AG04450 (cell line): ENCODE data around the gene TOM1. TPM values are rescaled to one million over a fixed set of nuclear protein-coding genes. Genes with fewer than 3 reads are reported as not detected.

Experiments used
- CTCF ChIA-PET: fragments of 300-600, 350-600 bp; formaldehyde crosslinking; extraction: SDS; loops from one replicate; lab custom pipeline; 2022; ENCODE audit warnings: antibody characterized with exemption, inconsistent platforms; lab: Charles Lee
- POLR2A ChIA-PET: fragments of 350-600 bp; formaldehyde crosslinking; extraction: SDS; loops from one replicate; lab custom pipeline; 2021; ENCODE audit warnings: antibody characterized with exemption, inconsistent platforms; lab: Yijun Ruan, JAX
- DNase-seq: peaks from one replicate; pipeline ENCODE4 v3.0.0-alpha.2; 2011; ENCODE audit warnings: low read depth, low spot score
- H3K27ac ChIP-seq: one replicate; pipeline ENCODE4 v1.5.1; 2012; ENCODE audit warnings: low read depth, low read length, control low read depth
- H3K27me3 ChIP-seq: one replicate; pipeline ENCODE4 v1.6.0; 2012; ENCODE audit warnings: low read length; ENCODE audit not compliant: control insufficient read depth, insufficient read depth
- H3K4me3 ChIP-seq: 2 replicates; pipeline ENCODE4 v1.5.1; 2011; ENCODE audit warnings: mild to moderate bottlenecking, low read depth, low read length, control low read depth
- H3K9me3 ChIP-seq: 2 replicates; pipeline ENCODE4 v1.5.1; 2012; ENCODE audit warnings: low read length; ENCODE audit not compliant: control insufficient read depth, insufficient read depth
- polyA plus RNA-seq: library from polyadenylated mRNA; depleted of rRNA; stranded (reverse); fragments of >200 nt; gene quantifications from 2 replicates; pipeline ENCODE4 v1.2.3, GENCODE V29; 2011
- TF ChIP-seq, protein P1 (sequence below): IDR thresholded peaks from 2 replicates; pipeline ENCODE4 v1.5.1; 2011; ENCODE audit warnings: low read depth, low read length, control low read depth, inconsistent platforms

The TOM1 gene
- polyA plus RNA-seq, 1 experiment = 40.0 TPM

GRCh38 chr22:35367331-35367886, 67.7 kb downstream of the TOM1 start:
- ChIA-PET POLR2A (no interaction called here), CTCF (interaction anchor here (1.0 kb wide), 1 partner anchor 13 kb away, joined by 3 read pairs; no protein-coding TSS in a partner anchor)
- no peaks in the 10 kb centered on the region; the same call in 1 of the 2 replicates for H3K9me3 ChIP-seq
- TF ChIP-seq, protein P1, sequence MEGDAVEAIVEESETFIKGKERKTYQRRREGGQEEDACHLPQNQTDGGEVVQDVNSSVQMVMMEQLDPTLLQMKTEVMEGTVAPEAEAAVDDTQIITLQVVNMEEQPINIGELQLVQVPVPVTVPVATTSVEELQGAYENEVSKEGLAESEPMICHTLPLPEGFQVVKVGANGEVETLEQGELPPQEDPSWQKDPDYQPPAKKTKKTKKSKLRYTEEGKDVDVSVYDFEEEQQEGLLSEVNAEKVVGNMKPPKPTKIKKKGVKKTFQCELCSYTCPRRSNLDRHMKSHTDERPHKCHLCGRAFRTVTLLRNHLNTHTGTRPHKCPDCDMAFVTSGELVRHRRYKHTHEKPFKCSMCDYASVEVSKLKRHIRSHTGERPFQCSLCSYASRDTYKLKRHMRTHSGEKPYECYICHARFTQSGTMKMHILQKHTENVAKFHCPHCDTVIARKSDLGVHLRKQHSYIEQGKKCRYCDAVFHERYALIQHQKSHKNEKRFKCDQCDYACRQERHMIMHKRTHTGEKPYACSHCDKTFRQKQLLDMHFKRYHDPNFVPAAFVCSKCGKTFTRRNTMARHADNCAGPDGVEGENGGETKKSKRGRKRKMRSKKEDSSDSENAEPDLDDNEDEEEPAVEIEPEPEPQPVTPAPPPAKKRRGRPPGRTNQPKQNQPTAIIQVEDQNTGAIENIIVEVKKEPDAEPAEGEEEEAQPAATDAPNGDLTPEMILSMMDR = no peak
- H3K4me3 ChIP-seq = no peak overlapping the region
- H3K27me3 ChIP-seq = no peaks in the 10 kb centered on the region
- no peak for DNase-seq
- H3K27ac ChIP-seq = no peak overlapping the region

DNA sequence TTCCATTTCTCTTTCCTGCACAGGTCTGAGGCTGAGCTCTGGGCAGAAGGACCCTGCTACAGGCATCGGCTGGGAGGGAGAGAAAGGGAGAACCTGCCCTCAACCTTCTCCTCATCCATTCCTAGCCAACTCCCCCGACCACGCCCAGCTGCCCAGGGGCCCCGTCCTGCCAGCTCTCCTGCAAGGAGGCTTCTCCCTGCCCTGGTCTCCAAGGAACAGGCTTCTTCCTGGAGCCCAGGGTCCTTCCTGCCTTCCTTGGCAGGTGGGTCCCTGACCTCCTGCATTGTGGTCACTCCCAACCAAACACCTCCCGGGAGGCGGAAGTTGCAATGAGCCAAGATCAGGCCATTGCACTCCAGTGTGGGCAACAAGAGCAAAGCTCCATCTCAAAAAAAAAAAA, 68.7 kb downstream of the TOM1 start:
- Histone ChIP-seq H3K9me3 (no peaks in the 10 kb centered on the region; the same call in 1 of the 2 replicates), H3K27me3 (no peaks in the 10 kb centered on the region), H3K27ac (no peak overlapping the region), H3K4me3 (no peak overlapping the region)
- TF ChIP-seq, protein P1 = no peak
- CTCF ChIA-PET = interaction anchor here (0.6 to 1.1 kb wide), 5 partner anchors 14 to 687 kb away, joined by 3 to 6 read pairs (median 3); no protein-coding TSS in a partner anchor
- no peak for DNase-seq
- POLR2A ChIA-PET = interaction anchor here (1.5 kb wide), 1 partner anchor 18 kb away, joined by 5 read pairs; no protein-coding TSS in a partner anchor

DNA sequence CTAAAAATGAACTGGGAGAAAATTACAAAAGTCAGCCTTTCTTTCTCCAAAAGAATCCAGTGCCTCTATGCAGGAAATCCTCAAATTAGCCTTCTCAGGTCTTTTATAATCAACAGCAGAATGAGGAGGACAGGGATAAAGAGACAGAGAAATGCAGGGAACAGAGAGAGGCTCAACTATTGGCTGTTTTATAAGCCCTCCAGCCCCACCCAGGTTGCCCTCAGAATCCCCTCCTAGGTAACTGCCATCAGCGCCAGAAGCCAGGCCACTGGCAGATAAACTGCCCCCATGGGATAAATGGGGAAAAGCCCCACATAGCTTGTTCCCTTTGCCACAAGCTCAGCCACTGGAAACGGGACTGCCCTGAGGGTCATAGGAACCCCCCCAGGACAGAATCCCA, 70.3 kb downstream of the TOM1 start:
- TF ChIP-seq, protein P1 = no peak
- no peak for DNase-seq
- no peak overlapping the region for H3K4me3 ChIP-seq
- CTCF ChIA-PET = interaction anchor here (1.2 kb wide), 1 partner anchor 8 kb away, joined by 3 read pairs; no protein-coding TSS in a partner anchor
- H3K9me3 ChIP-seq = no peaks in the 10 kb centered on the region; the same call in 1 of the 2 replicates
- POLR2A ChIA-PET = no interaction called here
- no peaks in the 10 kb centered on the region for H3K27me3 ChIP-seq
- no peak overlapping the region for H3K27ac ChIP-seq

DNA sequence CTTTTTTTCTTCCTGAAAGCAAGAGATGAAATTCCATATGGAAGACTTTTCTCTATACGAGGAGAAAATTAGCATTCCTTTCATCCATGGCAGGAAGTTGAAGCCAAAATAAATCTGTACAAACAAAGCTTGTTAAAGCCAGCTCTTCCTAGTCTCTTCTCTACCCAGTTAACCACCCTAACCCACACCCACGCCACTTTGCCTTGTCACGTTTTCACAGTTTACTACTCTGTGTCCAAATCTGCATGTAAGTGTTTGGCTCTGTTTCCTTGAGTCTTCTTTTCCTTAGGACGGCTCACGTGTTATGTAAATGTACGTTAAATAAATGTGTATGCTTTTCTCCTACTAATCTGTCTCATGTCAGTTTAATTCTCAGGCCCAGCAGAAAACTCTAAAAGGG, 74.1 kb downstream of the TOM1 start:
- ChIA-PET POLR2A (interaction anchor here (1.4 kb wide), 1 partner anchor 23 kb away, joined by 4 read pairs; no protein-coding TSS in a partner anchor), CTCF (no interaction called here)
- TF ChIP-seq, protein P1 = no peak
- Histone ChIP-seq H3K4me3 (no peak overlapping the region), H3K9me3 (no peaks in the 10 kb centered on the region; the same call in 1 of the 2 replicates), H3K27ac (no peak overlapping the region), H3K27me3 (no peaks in the 10 kb centered on the region)
- DNase-seq = no peak

GRCh38 chr22:35375031-35375430, 75.3 kb downstream of the TOM1 start:
- DNase-seq = no peak
- TF ChIP-seq, protein P1 = no peak
- POLR2A ChIA-PET = interaction anchor here (0.6 kb wide), 1 partner anchor 18 kb away, joined by 6 read pairs; no protein-coding TSS in a partner anchor
- no peak overlapping the region for H3K27ac ChIP-seq
- no peaks in the 10 kb centered on the region; the same call in 1 of the 2 replicates for H3K9me3 ChIP-seq
- no peaks in the 10 kb centered on the region for H3K27me3 ChIP-seq
- H3K4me3 ChIP-seq = no peak overlapping the region
- CTCF ChIA-PET = interaction anchor here (1.1 kb wide), 1 partner anchor 691 kb away, joined by 3 read pairs; no protein-coding TSS in a partner anchor
